BE2C (cell line): ENCODE data around the gene ELOVL1.

ENCODE experiments used
- DNase-seq: peaks from one replicate; pipeline ENCODE4 v3.0.0-alpha.2; 2020
- H3K27me3 ChIP-seq: fragments of 250-450 bp; sonication (Bioruptor Pico); 2 replicates; pipeline ENCODE4 v1.5.1; 2020; ENCODE audit warnings: mild to moderate bottlenecking
- H3K36me3 ChIP-seq: fragments of 250-450 bp; sonication (Bioruptor Pico); 2 replicates; pipeline ENCODE4 v1.5.1; 2020; ENCODE audit warnings: mild to moderate bottlenecking
- H3K4me1 ChIP-seq: fragments of 250-450 bp; sonication (Bioruptor Pico); 2 replicates; pipeline ENCODE4 v1.5.1; 2020
- H3K4me3 ChIP-seq: 2 replicates; pipeline ENCODE4 v1.5.1; 2011; ENCODE audit warnings: low read depth, low read length
- H3K9me3 ChIP-seq: fragments of 250-450 bp; sonication (Bioruptor Pico); 2 replicates; pipeline ENCODE4 v1.5.1; 2020
- TF ChIP-seq, protein P1 (sequence below): IDR thresholded peaks from 2 replicates; pipeline ENCODE4 v1.5.1; 2012; ENCODE audit warnings: mild to moderate bottlenecking, low read depth, low read length

Gene ELOVL1

GRCh38 chr1:43350976-43351375, 16.8 kb downstream of the ELOVL1 start:
- no peaks in the 10 kb centered on the region for H3K4me1 ChIP-seq
- TF ChIP-seq, protein P1, sequence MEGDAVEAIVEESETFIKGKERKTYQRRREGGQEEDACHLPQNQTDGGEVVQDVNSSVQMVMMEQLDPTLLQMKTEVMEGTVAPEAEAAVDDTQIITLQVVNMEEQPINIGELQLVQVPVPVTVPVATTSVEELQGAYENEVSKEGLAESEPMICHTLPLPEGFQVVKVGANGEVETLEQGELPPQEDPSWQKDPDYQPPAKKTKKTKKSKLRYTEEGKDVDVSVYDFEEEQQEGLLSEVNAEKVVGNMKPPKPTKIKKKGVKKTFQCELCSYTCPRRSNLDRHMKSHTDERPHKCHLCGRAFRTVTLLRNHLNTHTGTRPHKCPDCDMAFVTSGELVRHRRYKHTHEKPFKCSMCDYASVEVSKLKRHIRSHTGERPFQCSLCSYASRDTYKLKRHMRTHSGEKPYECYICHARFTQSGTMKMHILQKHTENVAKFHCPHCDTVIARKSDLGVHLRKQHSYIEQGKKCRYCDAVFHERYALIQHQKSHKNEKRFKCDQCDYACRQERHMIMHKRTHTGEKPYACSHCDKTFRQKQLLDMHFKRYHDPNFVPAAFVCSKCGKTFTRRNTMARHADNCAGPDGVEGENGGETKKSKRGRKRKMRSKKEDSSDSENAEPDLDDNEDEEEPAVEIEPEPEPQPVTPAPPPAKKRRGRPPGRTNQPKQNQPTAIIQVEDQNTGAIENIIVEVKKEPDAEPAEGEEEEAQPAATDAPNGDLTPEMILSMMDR = no peak
- H3K27me3 ChIP-seq = no peaks in the 10 kb centered on the region
- no peak for DNase-seq
- H3K4me3 ChIP-seq = no peak overlapping the region
- H3K36me3 ChIP-seq = no peaks in the 10 kb centered on the region
- H3K9me3 ChIP-seq = no peaks in the 10 kb centered on the region

GRCh38 chr1:43349594-43350306, 18.1 kb downstream of the ELOVL1 start:
- no peak for DNase-seq
- TF ChIP-seq, protein P1 = no peak
- Histone ChIP-seq H3K27me3 (no peaks in the 10 kb centered on the region), H3K9me3 (no peaks in the 10 kb centered on the region), H3K36me3 (no peaks in the 10 kb centered on the region), H3K4me3 (peak overlapping the region; percentile 52), H3K4me1 (no peaks in the 10 kb centered on the region)

DNA sequence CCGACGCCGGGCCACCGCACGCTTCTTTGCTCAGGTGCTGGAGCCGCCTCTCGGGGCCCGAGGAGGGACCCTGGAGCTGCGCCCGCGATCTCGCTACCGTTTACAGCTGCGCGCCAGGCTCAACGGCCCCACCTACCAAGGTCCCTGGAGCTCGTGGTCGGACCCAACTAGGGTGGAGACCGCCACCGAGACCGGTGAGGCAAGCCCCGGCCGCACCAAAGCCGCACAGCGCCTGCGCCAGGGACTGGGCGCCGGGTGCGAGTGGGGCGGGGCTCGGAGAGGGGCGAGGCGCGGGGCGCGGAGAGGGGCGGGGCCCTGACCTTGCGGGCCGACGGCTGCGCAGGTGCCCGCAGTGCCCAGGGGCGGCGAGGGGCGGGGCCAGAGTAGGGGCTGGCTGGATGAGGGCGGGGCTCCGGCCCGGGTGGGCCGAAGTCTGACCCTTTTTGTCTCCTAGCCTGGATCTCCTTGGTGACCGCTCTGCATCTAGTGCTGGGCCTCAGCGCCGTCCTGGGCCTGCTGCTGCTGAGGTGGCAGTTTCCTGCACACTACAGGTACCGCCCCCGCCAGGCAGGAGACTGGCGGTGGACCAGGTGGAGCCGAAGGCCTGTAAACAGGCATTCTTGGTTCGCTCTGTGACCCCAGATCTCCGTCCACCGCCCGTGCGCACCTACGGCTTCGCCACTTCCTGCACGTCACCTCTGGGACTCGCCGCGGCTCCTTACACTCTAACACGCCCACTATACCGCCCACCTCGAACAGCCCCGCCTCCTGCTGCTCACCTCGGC, 18.8 kb downstream of the ELOVL1 start:
- H3K27me3 ChIP-seq = no peaks in the 10 kb centered on the region
- no peaks in the 10 kb centered on the region for H3K36me3 ChIP-seq
- no peaks in the 10 kb centered on the region for H3K4me1 ChIP-seq
- peak; percentile 84 for DNase-seq
- TF ChIP-seq, protein P1 = no peak
- H3K9me3 ChIP-seq = no peaks in the 10 kb centered on the region
- peak overlapping the region; percentile 60 for H3K4me3 ChIP-seq

GRCh38 chr1:43348343-43348808, 19.4 kb downstream of the ELOVL1 start:
- Histone ChIP-seq H3K27me3 (no peaks in the 10 kb centered on the region), H3K36me3 (no peaks in the 10 kb centered on the region), H3K4me1 (no peaks in the 10 kb centered on the region), H3K4me3 (peak overlapping the region; percentile 60), H3K9me3 (no peaks in the 10 kb centered on the region)
- TF ChIP-seq, protein P1 = no peak
- no peak for DNase-seq

- no peaks in the 10 kb centered on the region for H3K36me3 ChIP-seq
- H3K9me3 ChIP-seq = no peaks in the 10 kb centered on the region
- no peak for DNase-seq
- no peaks in the 10 kb centered on the region for H3K27me3 ChIP-seq
- H3K4me1 ChIP-seq = no peaks in the 10 kb centered on the region
- no peak overlapping the region for H3K4me3 ChIP-seq
- TF ChIP-seq, protein P1 = no peak
Observed at GRCh38 chr1:43346636-43347035, 21.2 kb downstream of the ELOVL1 start.

DNA sequence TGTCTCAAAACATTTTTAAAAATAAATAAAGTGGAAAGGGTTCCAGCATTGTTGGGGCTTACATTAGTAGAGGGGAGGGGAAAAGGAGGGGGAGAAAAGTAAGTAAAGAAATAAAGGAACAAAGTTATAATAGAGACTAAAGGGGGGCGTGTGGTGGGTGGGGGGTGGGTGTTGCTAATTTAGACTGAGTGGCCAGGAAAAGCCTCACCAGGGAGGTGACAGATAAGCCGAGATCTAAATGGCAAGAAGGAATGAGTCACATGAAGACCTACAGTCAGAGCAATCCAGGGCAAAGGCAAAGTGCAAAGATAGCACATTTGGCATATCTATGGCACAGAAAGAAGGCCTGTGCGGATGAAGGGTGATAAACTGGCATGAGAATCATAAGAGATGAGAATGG, 22.7 kb downstream of the ELOVL1 start:
- TF ChIP-seq, protein P1 = no peak
- no peak for DNase-seq
- no peaks in the 10 kb centered on the region for H3K36me3 ChIP-seq
- no peaks in the 10 kb centered on the region for H3K4me1 ChIP-seq
- no peaks in the 10 kb centered on the region for H3K27me3 ChIP-seq
- no peaks in the 10 kb centered on the region for H3K9me3 ChIP-seq
- no peak overlapping the region for H3K4me3 ChIP-seq
